HEK293 (cell line): ENCODE measurements around the gene SEC22C.

Experiments
- CTCF ChIP-seq: fragments of 450-650 bp; formaldehyde crosslinking; IDR thresholded peaks from 2 replicates; pipeline ENCODE4 v1.5.1; 2016; ENCODE audit warnings: missing biosample characterization, missing genetic modification characterization
- ZBTB1 ChIP-seq: fragments of 450-650 bp; formaldehyde crosslinking; IDR thresholded peaks from 2 replicates; pipeline ENCODE4 v1.5.1; 2016; ENCODE audit warnings: missing biosample characterization, missing genetic modification characterization
- ZNF175 ChIP-seq: fragments of 450-650 bp; formaldehyde crosslinking; IDR thresholded peaks from 2 replicates; pipeline ENCODE4 v1.5.1; 2016; ENCODE audit warnings: missing biosample characterization, missing genetic modification characterization
- ZNF558 ChIP-seq: fragments of 450-650 bp; formaldehyde crosslinking; IDR thresholded peaks from 2 replicates; pipeline ENCODE4 v1.5.1; 2016; ENCODE audit warnings: missing biosample characterization, missing genetic modification characterization
- TF ChIP-seq, protein P1 (sequence below): fragments of 450-650 bp; formaldehyde crosslinking; IDR thresholded peaks from 2 replicates; pipeline ENCODE4 v1.5.1; 2016; ENCODE audit warnings: missing biosample characterization, missing genetic modification characterization

GRCh38 chr3:42511736-42512135 is 70.0 kb downstream of the SEC22C start:
- TF ChIP-seq ZBTB1 (tag by site-specific recombination) (no peak), CTCF (no peak), ZNF558 (tag by site-specific recombination) (no peak), ZNF175 (tag by site-specific recombination) (no peak)
- TF ChIP-seq, protein P1, sequence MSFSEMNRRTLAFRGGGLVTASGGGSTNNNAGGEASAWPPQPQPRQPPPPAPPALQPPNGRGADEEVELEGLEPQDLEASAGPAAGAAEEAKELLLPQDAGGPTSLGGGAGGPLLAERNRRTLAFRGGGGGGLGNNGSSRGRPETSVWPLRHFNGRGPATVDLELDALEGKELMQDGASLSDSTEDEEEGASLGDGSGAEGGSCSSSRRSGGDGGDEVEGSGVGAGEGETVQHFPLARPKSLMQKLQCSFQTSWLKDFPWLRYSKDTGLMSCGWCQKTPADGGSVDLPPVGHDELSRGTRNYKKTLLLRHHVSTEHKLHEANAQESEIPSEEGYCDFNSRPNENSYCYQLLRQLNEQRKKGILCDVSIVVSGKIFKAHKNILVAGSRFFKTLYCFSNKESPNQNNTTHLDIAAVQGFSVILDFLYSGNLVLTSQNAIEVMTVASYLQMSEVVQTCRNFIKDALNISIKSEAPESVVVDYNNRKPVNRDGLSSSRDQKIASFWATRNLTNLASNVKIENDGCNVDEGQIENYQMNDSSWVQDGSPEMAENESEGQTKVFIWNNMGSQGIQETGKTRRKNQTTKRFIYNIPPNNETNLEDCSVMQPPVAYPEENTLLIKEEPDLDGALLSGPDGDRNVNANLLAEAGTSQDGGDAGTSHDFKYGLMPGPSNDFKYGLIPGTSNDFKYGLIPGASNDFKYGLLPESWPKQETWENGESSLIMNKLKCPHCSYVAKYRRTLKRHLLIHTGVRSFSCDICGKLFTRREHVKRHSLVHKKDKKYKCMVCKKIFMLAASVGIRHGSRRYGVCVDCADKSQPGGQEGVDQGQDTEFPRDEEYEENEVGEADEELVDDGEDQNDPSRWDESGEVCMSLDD (tag by site-specific recombination) = no peak
